ENCODE measurements around the gene UBN1. TPM values are rescaled to one million over a fixed set of nuclear protein-coding genes. Genes with fewer than 3 reads are reported as not detected.

Gene UBN1
- total and polyA plus RNA-seq, 2 of the 13 experiments (the other 11 are each of a cell fraction or from before 2014, with no cell fraction given) = 10.6 to 23.5 TPM

DNA sequence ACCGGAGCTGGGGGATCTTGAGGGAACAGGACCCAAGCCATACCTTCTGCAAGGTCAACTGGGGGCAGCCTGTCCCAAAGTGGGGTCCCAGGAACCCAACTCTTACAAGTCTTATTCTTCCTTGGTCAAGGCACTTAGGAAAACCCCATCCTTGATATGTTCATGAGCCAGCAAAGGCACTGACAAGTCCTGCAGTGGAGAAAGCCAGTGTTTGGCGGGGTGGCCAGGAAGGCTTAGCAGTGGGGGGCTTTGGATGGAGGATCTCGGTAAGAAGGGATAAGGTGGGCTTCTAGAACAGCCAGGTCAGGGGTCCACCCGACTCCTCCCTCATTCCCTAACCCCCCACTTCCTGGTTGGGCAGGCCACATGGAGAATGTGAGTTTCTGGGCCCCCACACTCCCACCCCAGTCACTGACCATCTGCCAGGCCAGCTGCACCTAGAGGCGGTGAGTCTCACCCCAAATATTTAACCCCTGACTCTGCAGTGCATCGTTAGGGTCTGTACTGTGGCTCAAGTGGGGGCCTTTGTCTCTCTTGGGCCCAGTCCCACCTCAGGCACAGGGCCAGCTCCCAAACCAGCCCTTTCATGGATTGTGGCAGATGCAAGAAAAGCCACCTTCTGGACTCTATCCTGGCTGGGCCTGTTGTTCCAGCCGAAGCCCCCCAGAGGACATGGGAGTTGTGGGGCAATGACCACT is 67.4 kb downstream of the UBN1 start (continued):
- TF ChIP-seq, protein P1, sequence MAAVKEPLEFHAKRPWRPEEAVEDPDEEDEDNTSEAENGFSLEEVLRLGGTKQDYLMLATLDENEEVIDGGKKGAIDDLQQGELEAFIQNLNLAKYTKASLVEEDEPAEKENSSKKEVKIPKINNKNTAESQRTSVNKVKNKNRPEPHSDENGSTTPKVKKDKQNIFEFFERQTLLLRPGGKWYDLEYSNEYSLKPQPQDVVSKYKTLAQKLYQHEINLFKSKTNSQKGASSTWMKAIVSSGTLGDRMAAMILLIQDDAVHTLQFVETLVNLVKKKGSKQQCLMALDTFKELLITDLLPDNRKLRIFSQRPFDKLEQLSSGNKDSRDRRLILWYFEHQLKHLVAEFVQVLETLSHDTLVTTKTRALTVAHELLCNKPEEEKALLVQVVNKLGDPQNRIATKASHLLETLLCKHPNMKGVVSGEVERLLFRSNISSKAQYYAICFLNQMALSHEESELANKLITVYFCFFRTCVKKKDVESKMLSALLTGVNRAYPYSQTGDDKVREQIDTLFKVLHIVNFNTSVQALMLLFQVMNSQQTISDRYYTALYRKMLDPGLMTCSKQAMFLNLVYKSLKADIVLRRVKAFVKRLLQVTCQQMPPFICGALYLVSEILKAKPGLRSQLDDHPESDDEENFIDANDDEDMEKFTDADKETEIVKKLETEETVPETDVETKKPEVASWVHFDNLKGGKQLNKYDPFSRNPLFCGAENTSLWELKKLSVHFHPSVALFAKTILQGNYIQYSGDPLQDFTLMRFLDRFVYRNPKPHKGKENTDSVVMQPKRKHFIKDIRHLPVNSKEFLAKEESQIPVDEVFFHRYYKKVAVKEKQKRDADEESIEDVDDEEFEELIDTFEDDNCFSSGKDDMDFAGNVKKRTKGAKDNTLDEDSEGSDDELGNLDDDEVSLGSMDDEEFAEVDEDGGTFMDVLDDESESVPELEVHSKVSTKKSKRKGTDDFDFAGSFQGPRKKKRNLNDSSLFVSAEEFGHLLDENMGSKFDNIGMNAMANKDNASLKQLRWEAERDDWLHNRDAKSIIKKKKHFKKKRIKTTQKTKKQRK (IDR thresholded peaks at IDR 0.05; ENCODE audit: low read length) = no peak
- TF ChIP-seq ZNF646 (CRISPR knock-in tag; IDR thresholded peaks at IDR 0.05) (no peak), TCF12 (IDR thresholded peaks at IDR 0.05) (no peak), TCF12 (CRISPR knock-in tag; IDR thresholded peaks at IDR 0.05) (no peak), ZNF574 (CRISPR knock-in tag; IDR thresholded peaks at IDR 0.05) (no peak), PHF21A (CRISPR knock-in tag; IDR thresholded peaks at IDR 0.05) (no peak), ZNF564 (CRISPR knock-in tag; IDR thresholded peaks at IDR 0.05) (no peak), ZNF761 (CRISPR knock-in tag; conservative IDR thresholded peaks at IDR 0.05) (no peak), ZBTB21 (CRISPR knock-in tag; IDR thresholded peaks at IDR 0.05) (no peak), EED (CRISPR knock-in tag; IDR thresholded peaks at IDR 0.05) (0 out of 2 replicates have a peak, but pooled peaks have one; percentile 41)
- TF ChIP-seq, protein P2, sequence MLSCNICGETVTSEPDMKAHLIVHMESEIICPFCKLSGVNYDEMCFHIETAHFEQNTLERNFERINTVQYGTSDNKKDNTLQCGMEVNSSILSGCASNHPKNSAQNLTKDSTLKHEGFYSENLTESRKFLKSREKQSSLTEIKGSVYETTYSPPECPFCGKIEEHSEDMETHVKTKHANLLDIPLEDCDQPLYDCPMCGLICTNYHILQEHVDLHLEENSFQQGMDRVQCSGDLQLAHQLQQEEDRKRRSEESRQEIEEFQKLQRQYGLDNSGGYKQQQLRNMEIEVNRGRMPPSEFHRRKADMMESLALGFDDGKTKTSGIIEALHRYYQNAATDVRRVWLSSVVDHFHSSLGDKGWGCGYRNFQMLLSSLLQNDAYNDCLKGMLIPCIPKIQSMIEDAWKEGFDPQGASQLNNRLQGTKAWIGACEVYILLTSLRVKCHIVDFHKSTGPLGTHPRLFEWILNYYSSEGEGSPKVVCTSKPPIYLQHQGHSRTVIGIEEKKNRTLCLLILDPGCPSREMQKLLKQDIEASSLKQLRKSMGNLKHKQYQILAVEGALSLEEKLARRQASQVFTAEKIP (CRISPR knock-in tag; IDR thresholded peaks at IDR 0.05; ENCODE audit: borderline replicate concordance) = no peak
- TF ChIP-seq, protein P3, sequence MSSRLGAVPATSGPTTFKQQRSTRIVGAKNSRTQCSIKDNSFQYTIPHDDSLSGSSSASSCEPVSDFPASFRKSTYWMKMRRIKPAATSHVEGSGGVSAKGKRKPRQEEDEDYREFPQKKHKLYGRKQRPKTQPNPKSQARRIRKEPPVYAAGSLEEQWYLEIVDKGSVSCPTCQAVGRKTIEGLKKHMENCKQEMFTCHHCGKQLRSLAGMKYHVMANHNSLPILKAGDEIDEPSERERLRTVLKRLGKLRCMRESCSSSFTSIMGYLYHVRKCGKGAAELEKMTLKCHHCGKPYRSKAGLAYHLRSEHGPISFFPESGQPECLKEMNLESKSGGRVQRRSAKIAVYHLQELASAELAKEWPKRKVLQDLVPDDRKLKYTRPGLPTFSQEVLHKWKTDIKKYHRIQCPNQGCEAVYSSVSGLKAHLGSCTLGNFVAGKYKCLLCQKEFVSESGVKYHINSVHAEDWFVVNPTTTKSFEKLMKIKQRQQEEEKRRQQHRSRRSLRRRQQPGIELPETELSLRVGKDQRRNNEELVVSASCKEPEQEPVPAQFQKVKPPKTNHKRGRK (CRISPR knock-in tag; IDR thresholded peaks at IDR 0.05) = no peak

Data from HepG2 (cell line).